Measurements from ENCODE around the gene CA4.
A peak's percentile ranks its signal among the peaks of the same experiment; 100 is the strongest.
"Not testable (repeated sequence)": the region's sequence is repeated elsewhere in the genome, so short reads cannot be mapped to it uniquely, and the experiment has no call there.

The CA4 gene

DNA sequence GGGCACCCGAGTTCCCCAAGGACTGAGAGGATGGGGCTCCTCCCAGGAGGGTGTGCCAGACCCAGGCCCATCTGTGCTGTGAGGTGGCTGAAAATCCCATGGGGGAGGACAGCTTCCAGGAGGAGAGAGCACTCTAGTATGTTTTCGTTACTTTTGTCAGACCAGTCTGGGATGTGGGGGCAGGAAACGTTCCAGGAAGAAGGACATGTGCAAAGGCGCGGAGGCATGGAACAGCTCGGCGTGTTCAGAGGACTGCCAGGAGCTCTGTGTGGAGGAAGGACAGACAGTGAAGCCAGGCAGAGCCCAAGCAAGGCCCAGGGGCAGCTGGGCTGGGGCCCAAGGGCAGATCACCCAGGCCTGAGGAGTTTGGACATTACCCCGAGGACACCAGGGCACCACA lies 7.0 kb downstream of the CA4 start:
- no peak for DNase-seq

DNA sequence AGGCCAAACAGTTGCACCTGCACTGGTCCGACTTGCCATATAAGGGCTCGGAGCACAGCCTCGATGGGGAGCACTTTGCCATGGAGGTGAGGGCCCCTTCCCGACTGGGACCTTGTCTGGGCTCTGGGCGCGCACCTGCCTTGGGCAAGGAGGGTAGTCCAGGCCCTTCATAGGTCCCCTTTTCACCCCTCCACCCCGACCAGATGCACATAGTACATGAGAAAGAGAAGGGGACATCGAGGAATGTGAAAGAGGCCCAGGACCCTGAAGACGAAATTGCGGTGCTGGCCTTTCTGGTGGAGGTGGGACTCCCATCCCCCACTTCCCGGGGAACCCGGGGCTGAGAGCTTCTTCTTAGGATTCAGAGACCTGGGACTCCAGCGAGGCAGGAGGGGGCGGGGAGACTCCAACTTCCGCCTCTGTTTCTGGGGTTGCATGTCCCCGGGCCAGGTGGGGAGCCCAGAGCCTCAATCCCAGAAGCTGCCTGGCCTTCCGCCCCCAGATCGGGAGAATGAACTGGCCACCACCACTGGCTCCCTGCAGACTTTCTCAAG lies 7.8 kb downstream of the CA4 start:
- no peak for DNase-seq

DNA sequence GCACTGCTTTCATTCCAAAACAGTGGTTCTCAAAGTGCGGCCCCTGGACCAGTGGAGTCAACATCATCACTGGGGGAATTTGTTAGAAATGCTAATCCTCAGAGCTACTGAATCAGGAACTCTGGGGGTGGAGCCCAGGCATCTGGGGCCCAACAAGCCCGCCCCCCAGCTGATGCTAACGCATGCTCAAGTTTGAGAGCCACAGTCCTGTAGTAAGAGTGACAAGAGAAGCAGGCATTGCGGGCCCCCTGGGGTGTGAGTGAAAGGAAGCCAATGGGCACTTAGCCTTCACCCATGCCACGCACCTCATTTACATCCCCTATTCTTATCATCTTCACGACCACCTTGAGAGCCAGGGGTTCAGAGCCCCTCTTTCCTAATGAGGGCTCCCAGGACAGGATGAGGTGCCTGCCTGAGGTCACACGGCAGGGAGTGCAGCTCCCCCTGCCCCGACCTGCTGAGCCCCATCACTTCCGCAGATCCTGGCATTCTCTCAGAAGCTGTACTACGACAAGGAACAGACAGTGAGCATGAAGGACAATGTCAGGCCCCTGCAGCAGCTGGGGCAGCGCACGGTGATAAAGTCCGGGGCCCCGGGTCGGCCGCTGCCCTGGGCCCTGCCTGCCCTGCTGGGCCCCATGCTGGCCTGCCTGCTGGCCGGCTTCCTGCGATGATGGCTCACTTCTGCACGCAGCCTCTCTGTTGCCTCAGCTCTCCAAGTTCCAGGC lies 9.1 kb downstream of the CA4 start:
- no peak for DNase-seq

DNA sequence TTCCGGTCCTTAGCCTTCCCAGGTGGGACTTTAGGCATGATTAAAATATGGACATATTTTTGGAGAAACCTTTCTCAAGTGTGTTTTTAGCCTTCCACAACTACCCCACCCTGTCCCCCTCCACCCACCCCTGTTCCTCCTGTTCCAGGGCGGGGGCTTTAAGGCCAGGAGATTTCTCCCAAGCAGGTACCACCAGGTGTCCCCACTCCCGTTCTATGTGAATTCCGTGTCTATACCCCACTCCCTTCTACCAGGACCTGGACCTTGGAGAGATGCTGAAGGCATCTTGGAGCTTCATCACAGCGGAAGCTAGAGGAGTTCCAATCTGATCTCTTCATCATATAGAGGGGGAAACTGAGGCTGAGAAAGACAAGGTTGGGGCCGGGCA lies 9.7 kb downstream of the CA4 start:
- DNase-seq: no peak

DNA sequence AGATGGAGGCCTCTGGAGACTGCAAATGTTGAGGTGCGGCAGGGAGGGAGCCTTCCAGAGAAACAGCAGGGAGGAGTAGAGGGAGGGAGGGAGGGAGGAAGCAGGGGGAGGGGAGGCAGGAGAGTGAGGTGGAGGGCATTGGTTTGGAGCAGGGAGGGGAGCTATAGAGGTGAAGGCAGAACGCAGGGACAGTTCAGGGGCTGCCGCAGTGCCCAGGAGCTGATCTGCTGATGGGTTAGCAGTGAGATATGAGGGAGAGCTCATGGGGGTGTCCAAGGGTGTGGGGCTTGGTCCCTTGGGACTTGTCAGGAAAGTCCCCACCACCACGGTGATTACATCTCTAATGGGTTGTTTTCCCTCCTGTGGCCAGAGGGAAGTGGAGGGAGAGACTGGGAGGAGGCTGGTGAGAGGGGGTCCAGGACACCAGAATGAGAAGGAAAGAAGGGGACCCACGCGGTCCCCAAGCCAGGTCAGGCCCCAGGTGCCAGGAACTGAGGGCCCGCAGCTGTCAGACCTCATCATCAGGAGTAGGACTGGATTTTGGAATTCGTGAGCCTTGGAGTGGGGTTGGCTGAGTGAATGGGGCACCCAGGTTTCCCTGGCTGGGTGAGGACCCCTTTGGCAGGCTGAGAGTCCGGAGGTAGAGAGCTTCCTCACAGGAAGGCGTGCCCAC lies 11.2 kb downstream of the CA4 start:
- DNase-seq: no peak

GRCh38 chr17:60161598-60162330 lies 12.0 kb downstream of the CA4 start:
- DNase-seq: no peak

DNA sequence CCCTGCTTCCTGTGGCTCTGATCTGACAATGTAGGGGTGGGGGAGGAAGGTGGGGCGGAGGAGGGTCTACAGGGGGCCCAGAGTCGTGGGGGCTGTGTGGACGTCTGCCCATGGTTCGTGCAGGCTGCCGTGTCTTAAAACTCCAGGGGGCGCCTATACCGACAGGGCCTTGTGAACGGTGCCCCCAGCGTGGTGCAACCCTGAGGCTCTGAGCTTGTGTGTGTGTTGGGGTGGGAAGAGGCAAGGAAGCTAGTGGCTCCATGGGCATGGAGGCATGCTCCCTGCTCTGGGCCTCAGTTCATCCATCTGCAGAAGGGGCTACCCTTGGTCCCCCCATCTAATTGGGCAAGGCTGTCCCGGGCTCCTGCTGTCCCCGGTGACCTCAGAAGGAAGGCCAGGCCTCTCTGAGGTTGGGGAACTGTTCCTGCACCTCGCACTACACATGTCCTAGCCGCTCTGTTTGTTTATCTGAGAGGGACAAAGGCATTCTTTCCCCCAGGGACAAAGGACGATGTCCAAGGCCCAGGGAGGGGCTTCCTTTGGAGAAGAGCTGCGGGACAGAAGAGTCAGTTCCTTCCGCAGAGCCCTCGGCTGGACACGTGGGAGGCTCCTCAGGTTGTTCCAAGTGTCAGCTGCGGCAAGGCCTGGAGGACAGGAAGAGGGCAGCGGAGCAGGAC lies 13.5 kb downstream of the CA4 start:
- no peak for DNase-seq

- no peak for DNase-seq
These were observed 14.4 kb downstream of the CA4 start for GRCh38 chr17:60164164-60164563.

- no peak for DNase-seq
These were observed 14.9 kb downstream of the CA4 start for GRCh38 chr17:60164697-60165096.

GRCh38 chr17:60165223-60165622 lies 15.4 kb downstream of the CA4 start:
- DNase-seq: no peak

GRCh38 chr17:60165971-60166370 lies 16.2 kb downstream of the CA4 start:
- DNase-seq: peak; percentile 24

- no peak for DNase-seq
These were observed 17.4 kb downstream of the CA4 start for GRCh38 chr17:60167065-60167741.

GRCh38 chr17:60168654-60169053 lies 18.9 kb downstream of the CA4 start:
- DNase-seq: no peak

DNA sequence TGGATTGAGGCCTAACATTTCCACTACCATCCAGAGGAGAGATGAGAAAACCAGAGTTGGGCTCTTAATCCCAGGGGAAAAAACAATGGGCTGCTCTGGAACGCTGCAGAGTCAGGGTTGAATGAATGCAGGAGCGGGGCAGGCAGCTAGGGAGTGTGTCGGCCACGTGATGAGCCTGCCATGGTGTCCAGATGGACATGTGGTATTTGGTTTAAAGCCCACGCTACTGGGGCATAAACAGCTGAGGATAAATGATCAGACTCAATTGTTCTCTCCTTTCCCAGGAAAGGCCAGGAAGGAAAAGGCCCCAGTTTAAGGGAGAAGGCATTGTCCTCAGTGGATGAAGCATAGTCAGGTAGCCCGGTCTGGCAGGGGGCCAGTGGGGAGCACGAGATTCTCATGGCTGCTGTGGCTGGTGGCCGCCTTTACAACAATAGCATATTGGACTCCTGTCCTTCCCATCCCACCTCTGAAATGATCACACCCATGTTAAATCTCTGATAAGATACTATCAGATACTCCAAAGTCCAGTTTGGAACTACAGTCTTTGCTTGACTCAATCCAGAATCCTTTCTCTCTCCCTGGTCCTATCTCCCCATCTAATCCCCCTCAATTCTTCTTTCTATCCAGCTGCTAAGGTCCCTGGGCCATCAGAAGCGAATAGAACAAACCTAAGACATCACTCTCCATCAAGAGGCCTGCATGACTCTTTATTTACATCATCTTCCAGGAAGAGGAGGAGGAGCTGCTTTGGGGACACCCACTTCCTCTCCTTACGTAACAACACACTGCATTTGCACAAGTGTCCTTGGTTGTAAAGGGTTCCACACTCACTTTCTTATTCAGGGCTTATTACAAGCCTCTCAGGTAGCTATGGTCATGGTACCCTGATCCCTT lies 20.4 kb downstream of the CA4 start:
- DNase-seq: no peak

DNA sequence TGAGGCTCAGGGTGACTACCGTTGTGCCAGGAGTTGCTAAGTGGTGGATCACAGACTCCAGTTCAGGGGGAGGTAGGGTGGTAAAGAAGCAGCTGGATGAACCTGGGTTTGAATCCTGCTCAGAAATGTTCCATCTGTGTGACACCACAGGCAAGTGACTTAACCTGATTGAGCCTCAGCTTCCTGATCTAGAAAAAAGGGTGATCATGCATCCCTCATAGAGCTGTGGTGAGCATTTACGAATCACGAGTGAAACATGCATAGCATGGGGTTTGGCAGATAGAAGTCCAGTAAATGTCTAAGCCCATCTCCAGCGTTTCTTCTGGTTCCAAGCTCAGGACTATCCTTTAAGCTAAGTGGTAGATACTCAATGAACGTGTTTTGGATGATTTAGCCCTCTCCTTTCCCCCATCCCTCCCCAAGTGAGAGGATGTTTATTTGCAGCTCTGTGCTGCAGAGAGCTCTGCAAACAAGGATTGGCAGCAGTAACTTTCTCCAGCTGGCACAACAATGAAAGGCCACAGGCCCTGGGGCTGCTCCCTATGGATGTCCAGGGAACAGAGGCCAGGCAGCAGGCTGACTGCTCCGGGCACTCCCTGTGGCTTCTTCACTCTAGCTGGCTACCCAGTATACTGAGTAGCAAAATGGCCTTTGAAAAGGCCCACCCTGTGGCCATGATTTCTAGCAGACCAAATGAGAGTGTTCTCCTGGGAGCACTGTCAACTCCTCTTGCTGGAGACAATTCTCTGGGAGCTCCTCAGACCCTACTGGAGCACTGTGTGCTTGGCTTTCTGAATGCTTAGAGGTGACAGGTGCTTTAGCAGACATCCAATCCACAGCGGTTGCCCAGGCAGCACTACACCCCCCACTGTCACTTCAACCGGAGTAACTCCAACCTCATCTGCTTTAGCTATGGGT lies 21.3 kb downstream of the CA4 start:
- no peak for DNase-seq

GRCh38 chr17:60171753-60172079 lies 21.9 kb downstream of the CA4 start:
- DNase-seq: no peak

DNA sequence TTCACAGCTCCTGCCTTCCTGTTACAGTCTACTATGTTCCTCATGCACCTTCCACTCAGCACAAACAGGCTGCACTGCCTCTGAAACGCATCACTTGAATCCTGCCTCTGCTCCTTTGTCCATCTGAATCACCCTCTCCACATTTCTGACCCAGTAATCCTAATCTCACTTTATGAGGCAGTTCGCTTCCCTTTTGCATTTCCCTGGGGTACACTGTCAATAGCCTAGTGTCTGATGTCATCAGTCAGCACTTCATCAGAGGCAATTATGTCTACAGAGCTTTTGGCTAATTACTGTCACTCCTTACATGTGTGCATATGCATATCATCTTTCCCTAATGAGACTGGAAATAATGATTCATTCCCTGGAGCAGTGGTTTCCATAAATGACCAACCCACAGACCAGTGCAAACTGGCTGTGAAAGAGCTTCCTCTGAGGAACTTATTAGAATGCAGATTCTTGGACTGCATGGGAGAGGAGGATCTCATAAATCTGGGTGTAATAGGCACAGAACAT lies 23.6 kb downstream of the CA4 start:
- no peak for DNase-seq

DNA sequence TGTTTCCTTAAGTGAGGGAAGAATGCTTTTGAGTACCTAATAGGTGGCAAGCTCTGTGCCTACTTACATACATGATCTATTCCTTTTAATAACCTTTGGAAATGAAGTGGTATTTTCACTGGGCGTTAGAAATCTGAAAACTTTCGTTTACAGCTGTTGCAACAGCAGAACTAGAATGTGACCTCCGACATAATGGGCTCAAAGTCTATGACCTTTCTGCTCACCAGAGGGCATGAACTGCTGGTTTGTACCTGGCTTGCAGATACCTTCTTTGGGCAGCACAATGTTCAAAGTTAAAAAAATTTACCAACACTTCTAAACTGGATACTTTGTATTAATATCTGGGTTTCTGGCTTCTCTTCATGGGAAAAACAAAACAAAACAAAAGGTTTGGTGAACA lies 24.3 kb downstream of the CA4 start:
- no peak for DNase-seq

GRCh38 chr17:60174767-60175166 lies 25.0 kb downstream of the CA4 start:
- not testable (repeated sequence) for DNase-seq

DNA sequence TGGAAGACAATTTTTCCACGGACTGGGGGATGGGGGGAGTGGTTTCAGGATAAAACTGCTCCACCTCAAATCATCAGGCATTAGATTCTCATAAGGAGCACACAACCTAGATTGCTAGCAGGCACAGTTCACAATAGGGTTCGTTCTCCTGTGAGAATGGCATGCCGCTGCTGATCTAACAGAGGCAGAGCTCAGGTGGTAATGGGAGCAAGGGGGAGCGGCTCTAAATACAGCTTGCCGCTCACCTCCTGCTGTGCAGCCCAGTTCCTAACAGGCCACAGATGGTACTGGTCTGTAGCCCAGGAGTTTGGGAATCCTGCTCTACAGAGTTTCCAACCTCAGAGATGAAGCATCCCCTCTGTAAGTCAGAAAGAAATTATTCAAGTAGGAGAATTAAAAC lies 27.0 kb downstream of the CA4 start:
- DNase-seq: not testable (repeated sequence)

Data from stimulated activated CD4-positive, alpha-beta T cell treated with anti-CD3 and anti-CD28 coated beads, Interleukin-1b, Interleukin-23, amount 100 ng/mL, for 48 hours (primary cell).